Body of pancreas (tissue), 4 donors: ENCODE results near the gene CCNY. TPM values are rescaled to one million over a fixed set of nuclear protein-coding genes. Genes with fewer than 3 reads are reported as not detected.

Experiments used
- ATAC-seq: fragments of 150-250 bp; one replicate; pipeline ENCODE4 v1.9.1; 2016
- DNase-seq, 4 donors: peaks; one replicate each; pipeline ENCODE4 v3.0.0-alpha.2; 2019
- H3K27ac ChIP-seq, 4 donors: fragments of 200-600 bp; sonication (generic); 1 replicate in 3 of 4; 2 replicates in 1 of 4; pipeline versions ENCODE4 v1.5.1 to v1.6.1; 2016 to 2019; ENCODE audit warnings: mild to moderate bottlenecking in 1 of 4, mixed read lengths in 1 of 4, moderate library complexity in 1 of 4
- H3K27me3 ChIP-seq, 2 donors: fragments of 200-600 bp; sonication (generic); one replicate each; pipeline ENCODE4 v1.6.0; 2016; ENCODE audit warnings: mild to moderate bottlenecking in 1 of 2
- H3K36me3 ChIP-seq, 2 donors: fragments of 200-600 bp; sonication (generic); replicated peaks in 1 of 2; 2 replicates each; pipeline ENCODE4 v1.5.1; 2016; ENCODE audit warnings: low read depth in 2 of 2; ENCODE audit not compliant: insufficient read depth in 1 of 2
- H3K4me1 ChIP-seq: fragments of 200-600 bp; sonication (generic); one replicate; pipeline ENCODE4 v1.6.0; 2016
- H3K4me3 ChIP-seq, 2 donors: fragments of 200-600 bp; sonication (generic); 1 replicate in 1 of 2; 2 replicates in 1 of 2; pipeline ENCODE4 v1.5.1; 2016 to 2019
- H3K9me3 ChIP-seq, 3 donors: fragments of 200-600 bp; sonication (generic); 1 replicate in 2 of 3; 2 replicates in 1 of 3; pipeline ENCODE4 v1.5.1; 2016
- POLR2A ChIP-seq, 3 donors: fragments of 450-650 bp; IDR thresholded peaks; one replicate each; pipeline ENCODE4 v1.6.1; 2016; ENCODE audit warnings: antibody characterized with exemption in 3 of 3, mild to moderate bottlenecking in 2 of 3
- WGBS, 2 donors: methylation state at CpG; one replicate each; pipeline ENCODE4 v1.1.5; 2017; 5-methylcytosine and 5-hydroxymethylcytosine counted together
- intact Hi-C: fragments of 100-400 bp; cut with DNase I; formaldehyde crosslinking; loops from one replicate; pipeline ENCODE4 v1.15.1; 2023
- total RNA-seq, 2 donors: library from RNA; depleted of rRNA; stranded (reverse); fragments of >200 nt; gene quantifications; one replicate each; pipeline ENCODE4 v1.1.0, GENCODE V29; 2016
- TF ChIP-seq, protein P1 (sequence below), 7 experiments: fragments of 450-650 bp in 4 of 7; fragments of 200-600 bp in 3 of 7; sonication (generic) in 3 of 7; IDR thresholded peaks; one replicate each; pipeline ENCODE4 v1.5.1; 2016 to 2019; ENCODE audit warnings: antibody characterized with exemption in 7 of 7

The CCNY gene
- total RNA-seq, 2 donors from 2014 or later: 9.6 to 18.9 TPM

DNA sequence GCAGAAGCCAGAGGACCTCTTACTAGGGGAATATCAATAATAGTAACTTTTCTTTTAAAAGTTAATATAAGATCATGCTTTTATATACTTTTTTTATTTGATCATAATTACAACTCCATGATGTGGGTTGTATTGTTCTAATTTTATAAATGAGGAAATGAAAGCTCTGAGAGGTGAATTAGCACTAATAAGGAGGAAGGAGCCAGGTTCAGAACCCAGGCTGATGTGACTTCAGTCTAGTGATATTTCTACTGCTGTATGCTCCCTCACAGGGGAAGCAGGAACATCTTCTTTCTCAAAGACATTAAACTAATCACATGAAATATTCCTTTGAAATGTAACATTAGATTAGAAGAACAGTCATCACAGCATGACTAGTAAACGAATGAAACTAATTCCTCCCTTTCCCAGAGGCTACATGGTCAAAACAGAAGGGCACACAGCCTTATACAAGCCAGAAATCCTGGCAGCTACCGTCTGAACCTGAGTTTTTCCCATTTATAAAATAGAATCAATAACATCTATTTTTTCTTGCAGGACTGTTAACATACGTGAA, 187.4 kb downstream of the CCNY start:
- intact Hi-C loops: no loop called here
- no peak for DNase-seq
- Histone ChIP-seq H3K27me3 (no peaks in the 10 kb centered on the region), H3K4me3 (no peak overlapping the region), H3K27ac (no peak overlapping the region), H3K9me3 (no peaks in the 10 kb centered on the region), H3K4me1 (no peaks in the 10 kb centered on the region), H3K36me3 (no peaks in the 10 kb centered on the region)
- WGBS, 2 donors: 73 to 77% methylated on average over 3 of the region's 3 CpGs
- no peak for ATAC-seq
- no peak for TF ChIP-seq POLR2A (IDR thresholded peaks at IDR 0.05)
- TF ChIP-seq, protein P1, sequence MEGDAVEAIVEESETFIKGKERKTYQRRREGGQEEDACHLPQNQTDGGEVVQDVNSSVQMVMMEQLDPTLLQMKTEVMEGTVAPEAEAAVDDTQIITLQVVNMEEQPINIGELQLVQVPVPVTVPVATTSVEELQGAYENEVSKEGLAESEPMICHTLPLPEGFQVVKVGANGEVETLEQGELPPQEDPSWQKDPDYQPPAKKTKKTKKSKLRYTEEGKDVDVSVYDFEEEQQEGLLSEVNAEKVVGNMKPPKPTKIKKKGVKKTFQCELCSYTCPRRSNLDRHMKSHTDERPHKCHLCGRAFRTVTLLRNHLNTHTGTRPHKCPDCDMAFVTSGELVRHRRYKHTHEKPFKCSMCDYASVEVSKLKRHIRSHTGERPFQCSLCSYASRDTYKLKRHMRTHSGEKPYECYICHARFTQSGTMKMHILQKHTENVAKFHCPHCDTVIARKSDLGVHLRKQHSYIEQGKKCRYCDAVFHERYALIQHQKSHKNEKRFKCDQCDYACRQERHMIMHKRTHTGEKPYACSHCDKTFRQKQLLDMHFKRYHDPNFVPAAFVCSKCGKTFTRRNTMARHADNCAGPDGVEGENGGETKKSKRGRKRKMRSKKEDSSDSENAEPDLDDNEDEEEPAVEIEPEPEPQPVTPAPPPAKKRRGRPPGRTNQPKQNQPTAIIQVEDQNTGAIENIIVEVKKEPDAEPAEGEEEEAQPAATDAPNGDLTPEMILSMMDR (IDR thresholded peaks at IDR 0.05): no peak

DNA sequence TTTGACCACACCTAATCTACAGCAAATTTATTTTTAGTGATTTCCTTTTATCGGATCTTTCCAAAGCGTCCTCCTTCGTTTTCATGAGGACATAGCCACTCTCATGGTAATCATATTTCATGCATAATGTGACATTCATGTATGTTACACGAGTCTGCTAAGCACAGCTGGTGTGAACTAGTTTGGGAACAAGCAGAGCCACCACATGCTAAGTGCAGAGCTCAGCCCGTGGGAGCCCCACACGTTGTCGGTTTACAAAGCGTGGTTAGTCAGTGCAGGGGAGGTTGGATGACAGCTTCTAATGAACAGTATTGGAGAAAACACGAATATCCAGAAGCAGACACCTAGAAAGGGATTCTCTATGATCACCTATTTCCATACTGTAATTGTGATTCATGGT, 190.4 kb downstream of the CCNY start:
- no peak overlapping the region for H3K4me3 ChIP-seq
- no peak for ATAC-seq
- H3K27me3 ChIP-seq: no peaks in the 10 kb centered on the region
- WGBS, 2 donors: 77 to 81% methylated on average over 9 of the region's 9 CpGs
- no peak overlapping the region for H3K27ac ChIP-seq
- TF ChIP-seq, protein P1 (IDR thresholded peaks at IDR 0.05): no peak
- TF ChIP-seq POLR2A (IDR thresholded peaks at IDR 0.05): no peak
- no peaks in the 10 kb centered on the region for H3K9me3 ChIP-seq
- intact Hi-C loops: no loop called here
- no peaks in the 10 kb centered on the region for H3K4me1 ChIP-seq
- H3K36me3 ChIP-seq: peaks cover 0 to under 1% of the 10 kb centered on the region in 2 donors
- DNase-seq: no peak

DNA sequence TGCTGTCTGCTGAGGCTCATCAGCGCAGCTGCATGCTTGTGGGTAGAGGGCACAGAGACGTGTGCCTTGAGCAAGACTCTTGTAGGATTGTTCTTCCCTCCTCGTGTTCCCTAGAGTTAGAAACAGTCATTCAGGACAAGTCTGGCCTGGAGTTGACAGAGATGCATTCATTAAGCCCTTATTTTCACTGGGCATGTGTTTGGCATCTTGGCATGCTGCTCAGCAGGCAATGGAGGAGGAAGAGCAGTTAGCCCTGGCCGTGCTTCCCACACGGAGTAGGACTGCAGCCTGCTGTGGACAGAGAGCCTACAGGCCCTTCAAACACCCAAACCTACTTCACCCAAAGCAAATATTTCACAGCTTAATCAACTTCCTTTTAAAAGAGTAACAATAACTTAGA, 195.8 kb downstream of the CCNY start:
- Histone ChIP-seq H3K27ac (no peak overlapping the region), H3K36me3 (peaks cover 0 to 13% of the 10 kb centered on the region in 2 donors), H3K27me3 (no peaks in the 10 kb centered on the region), H3K4me1 (no peaks in the 10 kb centered on the region), H3K4me3 (no peak overlapping the region), H3K9me3 (no peaks in the 10 kb centered on the region)
- 88 to 94% methylated on average over 5 of the region's 5 CpGs for WGBS, 2 donors
- no peak for DNase-seq
- no peak for ATAC-seq
- TF ChIP-seq, protein P1 (IDR thresholded peaks at IDR 0.05): no peak
- no peak for TF ChIP-seq POLR2A (IDR thresholded peaks at IDR 0.05)
- intact Hi-C loops: no loop called here

DNA sequence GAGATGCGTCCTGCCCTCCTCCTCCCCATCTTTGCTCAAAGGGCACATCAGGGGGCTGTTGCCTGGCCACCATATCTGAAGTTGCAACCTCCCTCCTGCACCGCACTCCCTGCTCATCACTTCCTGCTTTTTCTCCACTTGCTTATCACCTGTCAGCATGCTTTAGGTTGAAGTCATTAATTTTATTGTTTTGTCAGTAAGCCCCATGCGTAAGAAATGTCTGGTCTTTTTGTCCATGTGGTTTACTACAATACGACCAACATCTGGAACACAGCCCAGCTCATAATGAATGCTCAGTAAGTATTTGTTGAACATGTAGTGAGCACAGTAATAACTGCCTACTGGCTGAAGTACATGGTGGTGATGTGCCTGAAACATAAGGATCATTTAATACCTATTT, 197.3 kb downstream of the CCNY start:
- ATAC-seq (no peak), DNase-seq (no peak)
- H3K36me3 ChIP-seq: peaks cover 0 to 13% of the 10 kb centered on the region in 2 donors
- no peaks in the 10 kb centered on the region for H3K9me3 ChIP-seq
- H3K4me1 ChIP-seq: no peaks in the 10 kb centered on the region
- TF ChIP-seq, protein P1 (IDR thresholded peaks at IDR 0.05): no peak
- no peak for TF ChIP-seq POLR2A (IDR thresholded peaks at IDR 0.05)
- H3K27me3 ChIP-seq: no peaks in the 10 kb centered on the region
- WGBS, 2 donors: 87 to 91% methylated on average over 4 of the region's 4 CpGs
- intact Hi-C loops: no loop called here
- H3K4me3 ChIP-seq: no peak overlapping the region
- H3K27ac ChIP-seq: no peak overlapping the region

DNA sequence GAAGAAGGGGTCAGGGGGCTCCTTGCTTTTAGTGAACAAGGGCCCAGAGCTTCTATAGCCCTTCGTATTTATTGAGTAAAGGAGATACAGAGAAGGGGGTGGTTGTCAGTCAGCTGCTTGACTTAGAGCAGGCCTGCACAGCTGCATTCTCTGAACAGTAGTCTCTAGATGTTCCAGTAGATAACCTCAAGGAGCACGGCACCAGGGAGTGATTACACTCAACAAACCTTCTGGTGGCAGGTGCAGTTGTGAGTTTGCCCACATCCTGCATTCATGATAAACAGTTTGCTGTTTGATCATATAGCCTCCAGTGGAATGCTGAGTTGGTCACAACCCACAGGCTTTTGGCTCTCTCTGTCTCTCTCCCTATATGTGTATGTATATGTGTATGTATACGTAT, 198.8 kb downstream of the CCNY start:
- intact Hi-C loops: no loop called here
- 95 to 97% methylated on average over 3 of the region's 3 CpGs for WGBS, 2 donors
- H3K4me3 ChIP-seq: no peak overlapping the region
- H3K4me1 ChIP-seq: no peaks in the 10 kb centered on the region
- H3K36me3 ChIP-seq: peaks cover 0 to 13% of the 10 kb centered on the region in 2 donors
- H3K27me3 ChIP-seq: no peaks in the 10 kb centered on the region
- no peak for ATAC-seq
- TF ChIP-seq, protein P1 (IDR thresholded peaks at IDR 0.05): no peak
- no peak for TF ChIP-seq POLR2A (IDR thresholded peaks at IDR 0.05)
- H3K27ac ChIP-seq: no peak overlapping the region
- no peak for DNase-seq
- H3K9me3 ChIP-seq: no peaks in the 10 kb centered on the region
